Measurements from ENCODE around the gene BEX3.

- TF ChIP-seq POLR2AphosphoS5 (IDR thresholded peaks at IDR 0.05; ENCODE audit: low read depth) (no peak), CTCF (IDR thresholded peaks at IDR 0.05; ENCODE audit: insufficient read depth, low read length) (no peak), GABPA (IDR thresholded peaks at IDR 0.05; ENCODE audit: low read depth) (no peak), REST (IDR thresholded peaks at IDR 0.05; ENCODE audit: insufficient replicate concordance, low read depth) (no peak)
Observed at GRCh38 chrX:103396660-103397059, 20.3 kb downstream of the BEX3 start.
